ENCODE data around the gene CSF2RB.

Gene CSF2RB

GRCh38 chr22:36921309-36922104, 8.1 kb downstream of the CSF2RB start:
- DNase-seq (ENCODE audit: low read depth in 2 of 2): no peak

- no peak for DNase-seq (ENCODE audit: low read depth in 2 of 2)
Observed at GRCh38 chr22:36922105-36922608, 8.7 kb downstream of the CSF2RB start.

GRCh38 chr22:36922711-36923110, 9.3 kb downstream of the CSF2RB start:
- DNase-seq (ENCODE audit: low read depth in 2 of 2): no peak

- no peak for DNase-seq (ENCODE audit: low read depth in 2 of 2)
Observed at GRCh38 chr22:36923131-36923788, 9.8 kb downstream of the CSF2RB start.

GRCh38 chr22:36924151-36924698, 10.8 kb downstream of the CSF2RB start:
- DNase-seq (ENCODE audit: low read depth in 2 of 2): no peak

- no peak for DNase-seq (ENCODE audit: low read depth in 2 of 2)
Observed at GRCh38 chr22:36925388-36926290, 12.2 kb downstream of the CSF2RB start.

- no peak for DNase-seq (ENCODE audit: low read depth in 2 of 2)
Observed at GRCh38 chr22:36926309-36926708, 12.9 kb downstream of the CSF2RB start.

- no peak for DNase-seq (ENCODE audit: low read depth in 2 of 2)
Observed at GRCh38 chr22:36926721-36927435, 13.4 kb downstream of the CSF2RB start.

- DNase-seq (ENCODE audit: low read depth in 2 of 2): no peak
Observed at GRCh38 chr22:36927671-36928070, 14.2 kb downstream of the CSF2RB start.

GRCh38 chr22:36928196-36928595, 14.8 kb downstream of the CSF2RB start:
- DNase-seq (ENCODE audit: low read depth in 2 of 2): no peak

- no peak for DNase-seq (ENCODE audit: low read depth in 2 of 2)
Observed at GRCh38 chr22:36928786-36929535, 15.5 kb downstream of the CSF2RB start.

GRCh38 chr22:36929621-36930020, 16.2 kb downstream of the CSF2RB start:
- no peak for DNase-seq (ENCODE audit: low read depth in 2 of 2)

GRCh38 chr22:36930041-36930935, 16.9 kb downstream of the CSF2RB start:
- no peak for DNase-seq (ENCODE audit: low read depth in 2 of 2)

GRCh38 chr22:36931446-36931845, 18.0 kb downstream of the CSF2RB start:
- DNase-seq (ENCODE audit: low read depth in 2 of 2): no peak

- no peak for DNase-seq (ENCODE audit: low read depth in 2 of 2)
Observed at GRCh38 chr22:36933629-36934417, 20.4 kb downstream of the CSF2RB start.

GRCh38 chr22:36934418-36935312, 21.2 kb downstream of the CSF2RB start:
- DNase-seq (ENCODE audit: low read depth in 2 of 2): no peak

GRCh38 chr22:36935313-36935610, 21.8 kb downstream of the CSF2RB start:
- no peak for DNase-seq (ENCODE audit: low read depth in 2 of 2)

- DNase-seq (ENCODE audit: low read depth in 2 of 2): no peak
Observed at GRCh38 chr22:36935694-36936093, 22.3 kb downstream of the CSF2RB start.

Data from stimulated activated CD4-positive, alpha-beta T cell treated with anti-CD3 and anti-CD28 coated beads, Interleukin-15, amount 100 ng/mL, for 48 hours (primary cell).